Activated B cell treated with CpG ODN at 0.5 μM for 24 hours (primary cell): ENCODE measurements around the gene CCL19. TPM values are rescaled to one million over a fixed set of nuclear protein-coding genes. Genes with fewer than 3 reads are reported as not detected.

Experiments used
- ATAC-seq: fragments of 200-7000 bp; cut with Tn5 transposase; one replicate; pipeline ENCODE4 v1.10.0; 2021; ENCODE audit warnings: low read depth, mild to moderate bottlenecking, moderate library complexity
- CTCF ChIA-PET: fragments of 350-600 bp; sonication (Branson Sonifier 250); formaldehyde crosslinking; loops from one replicate; lab custom pipeline; 2021; ENCODE audit warnings: antibody characterized with exemption; lab: Charles Lee
- POLR2A ChIA-PET: fragments of 350-600 bp; sonication (Branson Sonifier 250); formaldehyde crosslinking; loops from one replicate; lab custom pipeline; 2021; ENCODE audit warnings: antibody characterized with exemption; lab: Charles Lee
- DNase-seq: peaks from one replicate; pipeline ENCODE4 v3.0.0; 2022
- H3K27ac Mint-ChIP-seq: one replicate; pipeline ENCODE4 v1.8.0; 2020; ENCODE audit warnings: mixed read lengths
- H3K27me3 Mint-ChIP-seq: one replicate; pipeline ENCODE4 v1.8.0; 2021; ENCODE audit warnings: mixed read lengths
- H3K36me3 Mint-ChIP-seq: one replicate; pipeline ENCODE4 v1.8.0; 2021; ENCODE audit warnings: low read depth, mixed read lengths
- H3K4me1 Mint-ChIP-seq: one replicate; pipeline ENCODE4 v1.8.0; 2021; ENCODE audit warnings: mixed read lengths
- H3K4me3 Mint-ChIP-seq: one replicate; pipeline ENCODE4 v1.8.0; 2020; ENCODE audit warnings: mild to moderate bottlenecking, mixed read lengths
- H3K9me3 Mint-ChIP-seq: one replicate; pipeline ENCODE4 v1.8.0; 2020; ENCODE audit warnings: mixed read lengths
- intact Hi-C: fragments of 100-400 bp; cut with micrococcal nuclease; formaldehyde crosslinking; loops from one replicate; pipeline ENCODE4 v1.15.1; 2024
- total RNA-seq: library from RNA; stranded (reverse); gene quantifications from 2 replicates; pipeline ENCODE4 v1.2.3, GENCODE V29; 2022
- TF ChIP-seq, protein P1 (sequence below): fragments of 200-600 bp; IDR thresholded peaks from one replicate; pipeline ENCODE4 v1.8.0; 2022; ENCODE audit warnings: antibody characterized with exemption, mild to moderate bottlenecking

Gene CCL19
- total RNA-seq, 1 donor from 2014 or later, result not detected

DNA sequence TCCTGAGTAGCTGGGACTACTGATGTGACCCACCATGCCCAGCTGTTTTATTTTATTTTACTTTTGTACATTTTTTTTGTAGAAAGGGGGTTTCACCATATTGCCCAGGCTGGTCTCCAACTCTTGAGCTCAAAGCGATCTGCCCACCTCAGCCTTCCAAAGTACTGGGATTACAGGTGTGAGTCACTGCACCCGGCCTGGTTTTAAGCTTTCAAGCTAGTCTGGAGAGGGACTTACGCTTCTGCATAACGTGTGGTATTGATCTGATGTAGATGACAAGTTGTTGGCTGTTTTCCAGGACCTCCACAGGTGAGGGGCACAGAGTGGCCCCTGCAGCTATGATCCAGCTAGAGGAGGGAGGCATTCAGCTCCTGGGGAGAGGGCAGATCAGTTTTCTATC, 25.6 kb upstream of the CCL19 start:
- Mint-ChIP-seq H3K27me3 (peaks cover 27% of the 10 kb centered on the region), H3K9me3 (no peaks in the 10 kb centered on the region), H3K4me3 (no peak overlapping the region), H3K36me3 (no peaks in the 10 kb centered on the region), H3K4me1 (no peaks in the 10 kb centered on the region), H3K27ac (no peak overlapping the region)
- intact Hi-C loops, result no loop called here
- ChIA-PET CTCF (no interaction called here), POLR2A (no interaction called here)
- TF ChIP-seq, protein P1, sequence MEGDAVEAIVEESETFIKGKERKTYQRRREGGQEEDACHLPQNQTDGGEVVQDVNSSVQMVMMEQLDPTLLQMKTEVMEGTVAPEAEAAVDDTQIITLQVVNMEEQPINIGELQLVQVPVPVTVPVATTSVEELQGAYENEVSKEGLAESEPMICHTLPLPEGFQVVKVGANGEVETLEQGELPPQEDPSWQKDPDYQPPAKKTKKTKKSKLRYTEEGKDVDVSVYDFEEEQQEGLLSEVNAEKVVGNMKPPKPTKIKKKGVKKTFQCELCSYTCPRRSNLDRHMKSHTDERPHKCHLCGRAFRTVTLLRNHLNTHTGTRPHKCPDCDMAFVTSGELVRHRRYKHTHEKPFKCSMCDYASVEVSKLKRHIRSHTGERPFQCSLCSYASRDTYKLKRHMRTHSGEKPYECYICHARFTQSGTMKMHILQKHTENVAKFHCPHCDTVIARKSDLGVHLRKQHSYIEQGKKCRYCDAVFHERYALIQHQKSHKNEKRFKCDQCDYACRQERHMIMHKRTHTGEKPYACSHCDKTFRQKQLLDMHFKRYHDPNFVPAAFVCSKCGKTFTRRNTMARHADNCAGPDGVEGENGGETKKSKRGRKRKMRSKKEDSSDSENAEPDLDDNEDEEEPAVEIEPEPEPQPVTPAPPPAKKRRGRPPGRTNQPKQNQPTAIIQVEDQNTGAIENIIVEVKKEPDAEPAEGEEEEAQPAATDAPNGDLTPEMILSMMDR, result no peak
- no peak for ATAC-seq
- no peak for DNase-seq

DNA sequence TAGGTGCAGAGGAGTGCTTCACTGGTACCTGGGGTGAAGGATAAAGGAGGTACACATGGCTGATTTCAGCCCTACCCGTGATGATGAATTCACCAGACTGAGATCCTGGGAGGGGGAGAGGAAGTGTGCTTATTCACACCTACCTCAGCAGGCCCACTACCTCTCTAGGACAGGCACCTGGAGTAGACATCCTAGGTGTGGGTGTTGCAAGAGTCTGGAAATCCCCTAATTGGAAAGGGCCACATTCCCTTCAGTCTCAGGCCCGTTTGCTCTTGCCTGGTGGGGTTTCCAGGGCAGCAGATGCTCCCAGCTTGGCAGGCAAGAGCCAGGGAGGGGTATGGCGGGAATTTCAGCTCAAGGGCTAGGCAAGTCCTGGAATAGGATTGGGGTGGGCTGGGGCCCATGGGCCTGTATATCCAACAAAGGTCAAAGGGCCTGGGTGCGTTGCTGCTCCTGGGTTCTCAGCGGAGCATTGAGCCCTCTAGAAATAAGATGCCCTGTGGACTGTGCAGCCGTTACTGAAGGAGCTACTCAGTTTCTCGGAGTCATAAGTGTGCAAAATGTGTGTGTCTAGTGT, 24.7 kb upstream of the CCL19 start:
- H3K4me3 Mint-ChIP-seq, result no peak overlapping the region
- peaks cover 27% of the 10 kb centered on the region for H3K27me3 Mint-ChIP-seq
- TF ChIP-seq, protein P1, result no peak
- H3K27ac Mint-ChIP-seq, result no peak overlapping the region
- POLR2A ChIA-PET, result no interaction called here
- CTCF ChIA-PET, result no interaction called here
- no peaks in the 10 kb centered on the region for H3K4me1 Mint-ChIP-seq
- ATAC-seq (no peak), DNase-seq (no peak)
- H3K36me3 Mint-ChIP-seq, result no peaks in the 10 kb centered on the region
- no peaks in the 10 kb centered on the region for H3K9me3 Mint-ChIP-seq
- intact Hi-C loops, result no loop called here

DNA sequence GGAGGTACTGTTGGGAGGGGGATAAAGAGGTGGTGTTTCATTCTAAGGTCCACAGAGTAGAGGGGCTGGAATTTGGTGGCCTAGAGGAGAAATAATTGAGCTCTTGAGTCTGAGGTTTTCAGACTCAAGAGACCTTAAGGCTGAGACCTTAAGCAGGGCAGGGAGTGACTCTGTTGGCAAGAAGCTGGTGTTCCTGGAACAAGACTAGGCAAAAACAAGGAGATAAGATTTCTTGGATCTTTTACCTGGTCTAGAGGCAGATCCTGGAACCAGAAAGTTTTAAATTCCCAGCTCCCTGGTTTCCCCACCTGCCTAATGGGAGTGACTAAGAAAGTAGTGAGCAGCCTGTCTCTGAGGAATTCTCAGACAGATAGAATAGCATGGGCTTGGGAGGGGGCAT, 22.9 kb upstream of the CCL19 start:
- DNase-seq, result no peak
- no peaks in the 10 kb centered on the region for H3K9me3 Mint-ChIP-seq
- no peak for ATAC-seq
- H3K4me3 Mint-ChIP-seq, result no peak overlapping the region
- POLR2A ChIA-PET, result no interaction called here
- TF ChIP-seq, protein P1, result no peak
- H3K27ac Mint-ChIP-seq, result no peak overlapping the region
- peaks cover 25% of the 10 kb centered on the region for H3K27me3 Mint-ChIP-seq
- H3K4me1 Mint-ChIP-seq, result no peaks in the 10 kb centered on the region
- intact Hi-C loops, result no loop called here
- H3K36me3 Mint-ChIP-seq, result no peaks in the 10 kb centered on the region
- CTCF ChIA-PET, result interaction anchor here (1.1 kb wide), 1 partner anchor 12 kb away, joined by 5 read pairs; no protein-coding TSS in a partner anchor

DNA sequence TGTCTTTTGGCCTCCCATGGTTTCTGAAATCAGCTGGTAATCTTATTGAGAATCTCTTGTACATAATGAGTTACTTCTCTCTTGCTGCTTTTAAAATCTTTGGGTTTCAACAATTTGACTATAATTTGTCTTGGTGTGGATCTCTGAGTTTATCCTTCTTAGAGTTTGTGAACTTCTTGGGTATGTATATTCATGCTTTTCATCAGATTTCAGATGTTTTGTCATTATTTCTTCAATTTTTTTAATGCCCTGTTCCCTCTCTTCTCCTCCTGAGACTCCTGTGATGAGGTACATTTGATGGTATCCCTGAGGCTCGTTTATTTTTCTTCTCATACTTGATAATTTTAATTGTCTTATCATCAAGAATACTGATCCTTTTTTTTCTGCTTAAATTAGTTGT, 21.1 kb upstream of the CCL19 start:
- Mint-ChIP-seq H3K27ac (no peak overlapping the region), H3K4me1 (no peaks in the 10 kb centered on the region), H3K36me3 (no peaks in the 10 kb centered on the region), H3K27me3 (peaks cover 25% of the 10 kb centered on the region), H3K9me3 (no peaks in the 10 kb centered on the region), H3K4me3 (no peak overlapping the region)
- DNase-seq, result no peak
- CTCF ChIA-PET, result interaction anchor here (1.0 kb wide), 1 partner anchor 10 kb away, joined by 3 read pairs; no protein-coding TSS in a partner anchor
- POLR2A ChIA-PET, result no interaction called here
- intact Hi-C loops, result no loop called here
- ATAC-seq, result no peak
- TF ChIP-seq, protein P1, result no peak

DNA sequence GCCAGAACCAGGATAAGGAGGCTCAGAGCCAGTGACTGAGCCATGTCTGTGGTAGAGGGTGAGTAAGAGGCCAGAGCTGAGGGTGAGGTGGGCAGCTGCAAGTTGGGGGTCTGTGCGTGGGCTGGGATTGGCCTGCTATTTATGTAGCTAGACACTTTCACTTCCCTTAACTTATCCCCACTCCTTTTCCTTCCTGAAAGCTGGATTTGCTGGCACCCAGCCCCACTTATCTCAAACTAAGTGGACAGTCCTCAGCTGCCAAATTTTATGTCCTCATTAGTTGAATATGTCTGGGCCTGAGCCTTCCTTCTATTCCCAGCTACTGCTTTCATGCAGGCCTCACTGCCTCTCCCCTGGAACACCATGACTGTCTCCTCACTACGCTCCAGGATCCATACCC, 18.9 kb upstream of the CCL19 start, which contains the start of gene CCL21:
CCL21 (minus strand) TSS at position 114 of the 400 bp plus-strand sequence; CDS start at position 44, 70 bp downstream.
- CTCF ChIA-PET, result no interaction called here
- POLR2A ChIA-PET, result no interaction called here
- Mint-ChIP-seq H3K27ac (no peak within 1 kb of the TSS), H3K4me1 (no peaks in the 10 kb centered on the region), H3K27me3 (peaks cover 25% of the 10 kb centered on the region), H3K9me3 (no peaks in the 10 kb centered on the region), H3K4me3 (no peak within 1 kb of the TSS), H3K36me3 (no peaks in the 10 kb centered on the region)
- intact Hi-C loops, result no loop called here
- no peak for DNase-seq
- ATAC-seq, result no peak
- TF ChIP-seq, protein P1, result no peak
